GM23338 (cell line): ENCODE results near the gene TTC1. TPM values are rescaled to one million over a fixed set of nuclear protein-coding genes. Genes with fewer than 3 reads are reported as not detected.

ENCODE experiments used
- ATAC-seq: fragments of 200-7000 bp; cut with Tn5 transposase; 3 replicates; pipeline ENCODE4 v1.9.1; 2020
- DNase-seq: peaks from one replicate; pipeline ENCODE4 v3.0.0-alpha.2; 2015; ENCODE audit warnings: low spot score
- H2AFZ ChIP-seq: fragments of 200-600 bp; sonication (generic); 2 replicates; pipeline ENCODE4 v1.8.0; 2016; ENCODE audit warnings: antibody characterized with exemption, mild to moderate bottlenecking, moderate library complexity
- H3F3A ChIP-seq: fragments of 200-600 bp; sonication (generic); replicated peaks from 2 replicates; pipeline ENCODE4 v1.8.0; 2017; ENCODE audit warnings: antibody characterized with exemption, mixed run types, low read depth
- H3K27ac ChIP-seq: fragments of 200-600 bp; sonication (generic); 2 replicates; pipeline ENCODE4 v1.6.1; 2016; ENCODE audit warnings: low read depth
- H3K27me3 ChIP-seq: fragments of 200-600 bp; sonication (generic); 2 replicates; pipeline ENCODE4 v1.8.0; 2016; ENCODE audit warnings: mild to moderate bottlenecking, mixed run types, moderate library complexity; ENCODE audit not compliant: insufficient read depth
- H3K36me3 ChIP-seq: fragments of 200-600 bp; sonication (generic); 2 replicates; pipeline ENCODE4 v1.8.0; 2016; ENCODE audit warnings: mild to moderate bottlenecking; ENCODE audit not compliant: insufficient read depth
- H3K4me1 ChIP-seq: fragments of 200-600 bp; sonication (generic); 2 replicates; pipeline ENCODE4 v1.8.0; 2016; ENCODE audit warnings: mild to moderate bottlenecking, moderate library complexity; ENCODE audit not compliant: insufficient read depth
- H3K4me2 ChIP-seq: fragments of 200-600 bp; sonication (generic); 2 replicates; pipeline ENCODE4 v1.7.1; 2017; ENCODE audit warnings: mixed run types
- H3K4me3 ChIP-seq: fragments of 200-600 bp; sonication (generic); 2 replicates; pipeline ENCODE4 v1.6.1; 2016; ENCODE audit warnings: mixed run types
- H3K79me2 ChIP-seq: fragments of 200-600 bp; sonication (generic); replicated peaks from 2 replicates; pipeline ENCODE4 v1.8.0; 2017; ENCODE audit warnings: mild to moderate bottlenecking; ENCODE audit not compliant: insufficient read depth
- H3K9me2 ChIP-seq: fragments of 200-600 bp; sonication (generic); 2 replicates; pipeline ENCODE4 v1.8.0; 2017; ENCODE audit not compliant: insufficient read depth
- H4K20me1 ChIP-seq: fragments of 200-600 bp; sonication (generic); replicated peaks from 2 replicates; pipeline ENCODE4 v1.8.0; 2017; ENCODE audit warnings: mild to moderate bottlenecking; ENCODE audit not compliant: insufficient read depth
- H3K27ac Mint-ChIP-seq: 2 replicates; pipeline ENCODE4 v1.8.0; 2020; ENCODE audit warnings: inconsistent platforms, mild to moderate bottlenecking, moderate library complexity, mixed read lengths
- H3K27me3 Mint-ChIP-seq: 3 replicates; pipeline ENCODE4 v1.8.0; 2022; ENCODE audit warnings: low read depth, mild to moderate bottlenecking, moderate library complexity, mixed read lengths, inconsistent platforms; ENCODE audit not compliant: insufficient read depth, poor library complexity
- H3K36me3 Mint-ChIP-seq: 3 replicates; pipeline ENCODE4 v1.8.0; 2021; ENCODE audit warnings: low read depth, mild to moderate bottlenecking, inconsistent platforms, moderate library complexity, mixed read lengths
- H3K4me1 Mint-ChIP-seq: 3 replicates; pipeline ENCODE4 v1.8.0; 2020; ENCODE audit warnings: mild to moderate bottlenecking, inconsistent platforms, mixed read lengths
- H3K4me3 Mint-ChIP-seq: 3 replicates; pipeline ENCODE4 v1.8.0; 2021; ENCODE audit warnings: moderate library complexity, mild to moderate bottlenecking, inconsistent platforms, mixed read lengths
- H3K9me3 Mint-ChIP-seq: 3 replicates; pipeline ENCODE4 v1.8.0; 2020; ENCODE audit warnings: moderate library complexity, mild to moderate bottlenecking, inconsistent platforms, mixed read lengths
- CTCF ChIP-seq, 2 experiments: fragments of 200-600 bp in 1 of 2; sonication (generic) in 1 of 2; conservative IDR thresholded peaks; 2 replicates each; pipeline versions ENCODE4 v1.5.1 to v1.6.1; 2016 to 2017; ENCODE audit warnings: antibody characterized with exemption in 2 of 2, low read depth in 2 of 2, mild to moderate bottlenecking in 2 of 2, moderate library complexity in 1 of 2
- ETS1 ChIP-seq: IDR thresholded peaks from 2 replicates; pipeline ENCODE4 v1.6.1; 2016; ENCODE audit warnings: antibody characterized with exemption
- EZH2 ChIP-seq: fragments of 200-600 bp; sonication (generic); IDR thresholded peaks from one replicate; pipeline ENCODE4 v1.8.0; 2017; ENCODE audit warnings: antibody characterized with exemption, mild to moderate bottlenecking, low read depth; ENCODE audit not compliant: unreplicated experiment
- JUNB ChIP-seq: IDR thresholded peaks from one replicate; pipeline ENCODE4 v1.6.1; 2016; ENCODE audit warnings: antibody characterized with exemption; ENCODE audit not compliant: unreplicated experiment
- REST ChIP-seq: IDR thresholded peaks from one replicate; pipeline ENCODE4 v1.6.1; 2018; ENCODE audit warnings: antibody characterized with exemption; ENCODE audit not compliant: unreplicated experiment
- STAT1 ChIP-seq: IDR thresholded peaks from one replicate; pipeline ENCODE4 v1.6.1; 2016; ENCODE audit warnings: antibody characterized with exemption; ENCODE audit not compliant: unreplicated experiment
- ZNF114 ChIP-seq: fragments of 250-450 bp; sonication (Bioruptor Pico); IDR thresholded peaks from 2 replicates; pipeline ENCODE4 v1.5.0; 2020; ENCODE audit warnings: mild to moderate bottlenecking, moderate library complexity
- ZNF462 ChIP-seq: fragments of 250-450 bp; sonication (Bioruptor Pico); IDR thresholded peaks from 2 replicates; pipeline ENCODE4 v1.5.0; 2020; ENCODE audit warnings: mild to moderate bottlenecking, moderate library complexity
- polyA plus RNA-seq: library from polyadenylated mRNA; unstranded; fragments of >200 nt; fragmentation: Nextera tagmentation; extraction: Ambion mirVana; gene quantifications from 2 replicates; pipeline ENCODE4 v1.2.1, GENCODE V29; 2016
- total RNA-seq: library from RNA; depleted of rRNA; stranded (reverse); fragments of >200 nt; shearing (Covaris generic); gene quantifications from 2 replicates; pipeline ENCODE4 v1.2.3, GENCODE V29; 2014

Gene TTC1
- total and polyA plus RNA-seq, 2 experiments from 2014 or later, result 48.9 to 131 TPM

GRCh38 chr5:159971038-159971437 is 37.9 kb upstream of the TTC1 start:
- H3K4me3 Mint-ChIP-seq, result peak overlapping the region; percentile 62
- ATAC-seq (no peak), DNase-seq (no peak)
- TF ChIP-seq CTCF (conservative IDR thresholded peaks at IDR 0.05; ENCODE audit: low read depth in 2 of 2) (no peak), ZNF462 (no peak), ZNF114 (no peak)
- no peaks in the 10 kb centered on the region for H3K36me3 Mint-ChIP-seq
- H4K20me1 ChIP-seq, result no peaks in the 10 kb centered on the region
- H3K9me2 ChIP-seq, result no peaks in the 10 kb centered on the region
- H3K4me1 ChIP-seq, result peaks cover 11% of the 10 kb centered on the region
- no peak overlapping the region for H3K27ac ChIP-seq
- peak overlapping the region; percentile 61 for H3K4me3 ChIP-seq
- no peaks in the 10 kb centered on the region for H3K36me3 ChIP-seq
- H3K4me1 Mint-ChIP-seq, result peaks cover 9% of the 10 kb centered on the region
- H3K27ac Mint-ChIP-seq, result no peak overlapping the region
- H3K4me2 ChIP-seq, result peak overlapping the region; percentile 85
- no peaks in the 10 kb centered on the region for H3K79me2 ChIP-seq
- peak overlapping the region; percentile 98 for H2AFZ ChIP-seq
- peaks cover 54% of the 10 kb centered on the region for H3K27me3 ChIP-seq
- H3K27me3 Mint-ChIP-seq, result peaks cover 37% of the 10 kb centered on the region
- H3K9me3 Mint-ChIP-seq, result no peaks in the 10 kb centered on the region
- no peaks in the 10 kb centered on the region; the same call in 1 of the 2 replicates for H3F3A ChIP-seq

GRCh38 chr5:159971514-159971913 is 37.4 kb upstream of the TTC1 start:
- DNase-seq (peak; percentile 32), ATAC-seq (no peak)
- H3K36me3 ChIP-seq, result no peaks in the 10 kb centered on the region
- H3K27me3 ChIP-seq, result peaks cover 54% of the 10 kb centered on the region
- H4K20me1 ChIP-seq, result no peaks in the 10 kb centered on the region
- H3K4me2 ChIP-seq, result peak overlapping the region; percentile 85
- Mint-ChIP-seq H3K4me1 (peaks cover 9% of the 10 kb centered on the region), H3K27me3 (peaks cover 37% of the 10 kb centered on the region), H3K36me3 (no peaks in the 10 kb centered on the region), H3K9me3 (no peaks in the 10 kb centered on the region), H3K27ac (no peak overlapping the region), H3K4me3 (peak overlapping the region; percentile 62)
- H3K4me1 ChIP-seq, result peaks cover 11% of the 10 kb centered on the region
- peak overlapping the region; percentile 61 for H3K4me3 ChIP-seq
- H3K27ac ChIP-seq, result no peak overlapping the region
- peak overlapping the region; percentile 98 for H2AFZ ChIP-seq
- TF ChIP-seq STAT1 (no peak), REST (no peak), ETS1 (no peak), JUNB (no peak), EZH2 (peak; percentile 75)
- no peaks in the 10 kb centered on the region; the same call in 1 of the 2 replicates for H3F3A ChIP-seq
- H3K79me2 ChIP-seq, result no peaks in the 10 kb centered on the region
- H3K9me2 ChIP-seq, result no peaks in the 10 kb centered on the region
